Glutamatergic neuron (in vitro differentiated cells): ENCODE data around the gene CCDC69. TPM values are rescaled to one million over a fixed set of nuclear protein-coding genes. Genes with fewer than 3 reads are reported as not detected.

Experiments
- DNase-seq: peaks from one replicate; pipeline ENCODE4 v3.0.0; 2022
- H3K27ac Mint-ChIP-seq: one replicate; pipeline ENCODE4 v1.8.0; 2020; ENCODE audit warnings: mild to moderate bottlenecking, mixed read lengths, inconsistent platforms; ENCODE audit not compliant: unreplicated experiment
- H3K27me3 Mint-ChIP-seq: one replicate; pipeline ENCODE4 v1.8.0; 2020; ENCODE audit warnings: mild to moderate bottlenecking, moderate library complexity, mixed read lengths, inconsistent platforms; ENCODE audit not compliant: unreplicated experiment
- H3K36me3 Mint-ChIP-seq: one replicate; pipeline ENCODE4 v1.8.0; 2020; ENCODE audit warnings: mild to moderate bottlenecking, mixed read lengths, inconsistent platforms; ENCODE audit not compliant: unreplicated experiment
- H3K4me1 Mint-ChIP-seq: one replicate; pipeline ENCODE4 v1.8.0; 2020; ENCODE audit warnings: mild to moderate bottlenecking, low read depth, mixed read lengths, inconsistent platforms; ENCODE audit not compliant: unreplicated experiment
- H3K4me3 Mint-ChIP-seq: one replicate; pipeline ENCODE4 v1.8.0; 2020; ENCODE audit warnings: mild to moderate bottlenecking, mixed read lengths, inconsistent platforms; ENCODE audit not compliant: unreplicated experiment
- H3K9me3 Mint-ChIP-seq: one replicate; pipeline ENCODE4 v1.8.0; 2020; ENCODE audit warnings: mild to moderate bottlenecking, moderate library complexity, mixed read lengths, inconsistent platforms; ENCODE audit not compliant: unreplicated experiment
- CTCF ChIP-seq: fragments of 200-600 bp; sonication (generic); IDR thresholded peaks from one replicate; pipeline ENCODE4 v1.5.0; 2021; ENCODE audit not compliant: partially characterized antibody, unreplicated experiment
- total RNA-seq: library from RNA; stranded (reverse); fragmentation: NEBNext Ultra II Directional; extraction: Animal tissue kit (Norgen Biotek cat#: 25700); gene quantifications from one replicate; pipeline ENCODE4 v1.2.1, GENCODE V29; 2021; ENCODE audit not compliant: unreplicated experiment

Gene CCDC69
- total RNA-seq, 1 donor from 2014 or later = 2.0 TPM

GRCh38 chr5:151222054-151222789 is 1.7 kb downstream of the CCDC69 start:
- Mint-ChIP-seq H3K27ac (no peak overlapping the region), H3K4me3 (peak overlapping the region; percentile 64), H3K36me3 (no peaks in the 10 kb centered on the region), H3K4me1 (no peaks in the 10 kb centered on the region), H3K9me3 (no peaks in the 10 kb centered on the region), H3K27me3 (no peaks in the 10 kb centered on the region)
- TF ChIP-seq CTCF = no peak
- DNase-seq = no peak

GRCh38 chr5:151221574-151221973 is 2.3 kb downstream of the CCDC69 start:
- Mint-ChIP-seq H3K36me3 (no peaks in the 10 kb centered on the region), H3K4me1 (no peaks in the 10 kb centered on the region), H3K27ac (no peak overlapping the region), H3K4me3 (no peak overlapping the region), H3K9me3 (no peaks in the 10 kb centered on the region), H3K27me3 (no peaks in the 10 kb centered on the region)
- no peak for TF ChIP-seq CTCF
- DNase-seq = no peak

- no peak for TF ChIP-seq CTCF
- Mint-ChIP-seq H3K9me3 (no peaks in the 10 kb centered on the region), H3K4me3 (no peak overlapping the region), H3K27ac (no peak overlapping the region), H3K36me3 (no peaks in the 10 kb centered on the region), H3K27me3 (no peaks in the 10 kb centered on the region), H3K4me1 (no peaks in the 10 kb centered on the region)
- DNase-seq = no peak
Observed at GRCh38 chr5:151219789-151220188, 4.1 kb downstream of the CCDC69 start.

GRCh38 chr5:151219138-151219537 is 4.8 kb downstream of the CCDC69 start:
- no peak for TF ChIP-seq CTCF
- H3K27me3 Mint-ChIP-seq = no peaks in the 10 kb centered on the region

GRCh38 chr5:151218177-151218576 is 5.7 kb downstream of the CCDC69 start:
- no peaks in the 10 kb centered on the region for H3K4me1 Mint-ChIP-seq

More at GRCh38 chr5:151219138-151219537, 4.8 kb downstream of the CCDC69 start:
- no peak overlapping the region for H3K4me3 Mint-ChIP-seq
- no peaks in the 10 kb centered on the region for H3K4me1 Mint-ChIP-seq
- DNase-seq = no peak
- H3K9me3 Mint-ChIP-seq = no peaks in the 10 kb centered on the region
- no peak overlapping the region for H3K27ac Mint-ChIP-seq
- no peaks in the 10 kb centered on the region for H3K36me3 Mint-ChIP-seq

More at GRCh38 chr5:151218177-151218576, 5.7 kb downstream of the CCDC69 start:
- TF ChIP-seq CTCF = no peak
- no peaks in the 10 kb centered on the region for H3K9me3 Mint-ChIP-seq
- H3K27me3 Mint-ChIP-seq = no peaks in the 10 kb centered on the region
- H3K4me3 Mint-ChIP-seq = no peak overlapping the region
- no peak for DNase-seq
- no peak overlapping the region for H3K27ac Mint-ChIP-seq
- H3K36me3 Mint-ChIP-seq = no peaks in the 10 kb centered on the region
